Measurements from ENCODE around the gene LBX1.
A peak's percentile ranks its signal among the peaks of the same experiment; 100 is the strongest.

LBX1 gene

GRCh38 chr10:101217044-101217425 is 12.2 kb downstream of the LBX1 start:
- Histone ChIP-seq H3K79me2 (ENCODE audit: low read length) (no peaks in the 10 kb centered on the region), H3K27me3 (ENCODE audit: low read depth, low read length) (peaks cover 5% of the 10 kb centered on the region; the same call in 1 of the 2 replicates), H3K36me3 (replicated peaks; ENCODE audit: low read depth, low read length) (no peaks in the 10 kb centered on the region), H3K4me3 (ENCODE audit: low read length) (no peak overlapping the region), H4K20me1 (ENCODE audit: insufficient read depth, low read length) (no peaks in the 10 kb centered on the region), H3K9me3 (ENCODE audit: insufficient read depth, low read length) (no peaks in the 10 kb centered on the region), H2AFZ (ENCODE audit: low read depth, low read length) (no peak overlapping the region), H3K9ac (ENCODE audit: low read length) (no peak overlapping the region), H3K4me2 (ENCODE audit: low read length) (no peak overlapping the region), H3K4me1 (ENCODE audit: low read length) (no peaks in the 10 kb centered on the region), H3K27ac (ENCODE audit: low read length) (no peak overlapping the region)
- TF ChIP-seq EZH2phosphoT487 (IDR thresholded peaks at IDR 0.05; ENCODE audit: low read depth) (no peak), CTCF (IDR thresholded peaks at IDR 0.05; ENCODE audit: low read depth, low read length) (no peak)

GRCh38 chr10:101216207-101217043 is 12.8 kb downstream of the LBX1 start:
- Histone ChIP-seq H3K9me3 (ENCODE audit: insufficient read depth, low read length) (no peaks in the 10 kb centered on the region), H3K36me3 (replicated peaks; ENCODE audit: low read depth, low read length) (no peaks in the 10 kb centered on the region), H3K79me2 (ENCODE audit: low read length) (no peaks in the 10 kb centered on the region), H3K9ac (ENCODE audit: low read length) (no peak overlapping the region), H3K4me3 (ENCODE audit: low read length) (no peak overlapping the region), H3K27ac (ENCODE audit: low read length) (no peak overlapping the region), H3K27me3 (ENCODE audit: low read depth, low read length) (peaks cover 8% of the 10 kb centered on the region; the same call in 1 of the 2 replicates), H3K4me2 (ENCODE audit: low read length) (no peak overlapping the region), H3K4me1 (ENCODE audit: low read length) (no peaks in the 10 kb centered on the region), H4K20me1 (ENCODE audit: insufficient read depth, low read length) (no peaks in the 10 kb centered on the region), H2AFZ (ENCODE audit: low read depth, low read length) (no peak overlapping the region)
- TF ChIP-seq EZH2phosphoT487 (IDR thresholded peaks at IDR 0.05; ENCODE audit: low read depth) (no peak), CTCF (IDR thresholded peaks at IDR 0.05; ENCODE audit: low read depth, low read length) (no peak)

- Histone ChIP-seq H3K79me2 (ENCODE audit: low read length) (no peaks in the 10 kb centered on the region), H3K27me3 (ENCODE audit: low read depth, low read length) (peaks cover 8% of the 10 kb centered on the region; the same call in 1 of the 2 replicates), H3K4me2 (ENCODE audit: low read length) (peak overlapping the region; percentile 91), H4K20me1 (ENCODE audit: insufficient read depth, low read length) (no peaks in the 10 kb centered on the region), H3K4me3 (ENCODE audit: low read length) (peak overlapping the region; percentile 80; the same call in 1 of the 2 replicates), H3K4me1 (ENCODE audit: low read length) (no peaks in the 10 kb centered on the region), H3K9me3 (ENCODE audit: insufficient read depth, low read length) (no peaks in the 10 kb centered on the region), H3K9ac (ENCODE audit: low read length) (no peak overlapping the region), H2AFZ (ENCODE audit: low read depth, low read length) (peak overlapping the region; percentile 25; the same call in 1 of the 2 replicates), H3K36me3 (replicated peaks; ENCODE audit: low read depth, low read length) (no peaks in the 10 kb centered on the region), H3K27ac (ENCODE audit: low read length) (no peak overlapping the region)
- TF ChIP-seq EZH2phosphoT487 (IDR thresholded peaks at IDR 0.05; ENCODE audit: low read depth) (no peak), CTCF (IDR thresholded peaks at IDR 0.05; ENCODE audit: low read depth, low read length) (no peak)
Measured at GRCh38 chr10:101215397-101216206, 13.7 kb downstream of the LBX1 start.

Measured in OCI-LY3 (cell line).